ENCODE data around the gene HHAT.

Gene HHAT

GRCh38 chr1:210703593-210703992 lies 374.9 kb downstream of the HHAT start:
- DNase-seq (ENCODE audit: low read depth), result no peak
- H3K4me3 ChIP-seq (ENCODE audit: low read length), result no peak overlapping the region
- no peak for TF ChIP-seq CTCF (conservative IDR thresholded peaks at IDR 0.05; ENCODE audit: low read depth, low read length)

GRCh38 chr1:210705086-210705485 lies 376.4 kb downstream of the HHAT start:
- no peak overlapping the region for H3K4me3 ChIP-seq (ENCODE audit: low read length)
- no peak for TF ChIP-seq CTCF (conservative IDR thresholded peaks at IDR 0.05; ENCODE audit: low read depth, low read length)
- no peak for DNase-seq (ENCODE audit: low read depth)

GRCh38 chr1:210706246-210706645 lies 377.5 kb downstream of the HHAT start:
- no peak overlapping the region for H3K4me3 ChIP-seq (ENCODE audit: low read length)
- TF ChIP-seq CTCF (conservative IDR thresholded peaks at IDR 0.05; ENCODE audit: low read depth, low read length), result no peak
- no peak for DNase-seq (ENCODE audit: low read depth)

- DNase-seq (ENCODE audit: low read depth), result no peak
- TF ChIP-seq CTCF (conservative IDR thresholded peaks at IDR 0.05; ENCODE audit: low read depth, low read length), result no peak
- H3K4me3 ChIP-seq (ENCODE audit: low read length), result no peak overlapping the region
Measured at GRCh38 chr1:210707300-210708240, 378.9 kb downstream of the HHAT start.

- H3K4me3 ChIP-seq (ENCODE audit: low read length), result no peak overlapping the region
- DNase-seq (ENCODE audit: low read depth), result no peak
Measured at GRCh38 chr1:210709701-210710100, 381.0 kb downstream of the HHAT start.

GRCh38 chr1:210711825-210712612 lies 383.3 kb downstream of the HHAT start:
- no peak overlapping the region for H3K4me3 ChIP-seq (ENCODE audit: low read length)
- no peak for DNase-seq (ENCODE audit: low read depth)
- peak; percentile 27 for TF ChIP-seq CTCF (conservative IDR thresholded peaks at IDR 0.05; ENCODE audit: low read depth, low read length)

More at GRCh38 chr1:210709701-210710100, 381.0 kb downstream of the HHAT start:
- TF ChIP-seq CTCF (conservative IDR thresholded peaks at IDR 0.05; ENCODE audit: low read depth, low read length), result no peak

Data from retinal pigment epithelial cell (primary cell).